HG02763 (cell line): Measurements from ENCODE around the gene GTF2F2.
"Not testable (repeated sequence)": the region's sequence is repeated elsewhere in the genome, so short reads cannot be mapped to it uniquely, and the experiment has no call there.

ENCODE experiments used
- ATAC-seq: cut with Tn5 transposase; IDR thresholded peaks from one replicate; pipeline ENCODE4 v1.9.1; 2021; ENCODE audit warnings: mild to moderate bottlenecking, moderate library complexity; ENCODE audit not compliant: unreplicated experiment

The GTF2F2 gene

DNA sequence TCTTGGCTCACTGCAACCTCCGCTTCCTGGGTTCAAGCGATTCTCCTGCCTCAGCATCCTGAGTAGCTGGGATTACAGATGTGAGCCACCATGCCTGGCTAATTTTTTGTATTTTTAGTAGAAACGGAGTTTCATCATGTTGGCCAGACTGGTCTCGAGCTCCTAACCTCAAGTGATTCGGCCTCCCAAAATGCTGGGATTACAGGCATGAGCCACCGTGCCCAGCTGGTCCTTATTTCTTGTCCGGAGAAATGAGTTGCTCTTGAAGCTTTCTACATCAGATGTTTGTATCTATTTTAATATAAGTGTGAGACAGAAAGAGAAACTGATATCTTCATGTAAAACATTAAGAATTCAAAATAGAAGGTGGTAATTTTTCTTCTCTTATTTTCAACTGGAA lies 124.4 kb downstream of the GTF2F2 start:
- ATAC-seq, result not testable (repeated sequence)

DNA sequence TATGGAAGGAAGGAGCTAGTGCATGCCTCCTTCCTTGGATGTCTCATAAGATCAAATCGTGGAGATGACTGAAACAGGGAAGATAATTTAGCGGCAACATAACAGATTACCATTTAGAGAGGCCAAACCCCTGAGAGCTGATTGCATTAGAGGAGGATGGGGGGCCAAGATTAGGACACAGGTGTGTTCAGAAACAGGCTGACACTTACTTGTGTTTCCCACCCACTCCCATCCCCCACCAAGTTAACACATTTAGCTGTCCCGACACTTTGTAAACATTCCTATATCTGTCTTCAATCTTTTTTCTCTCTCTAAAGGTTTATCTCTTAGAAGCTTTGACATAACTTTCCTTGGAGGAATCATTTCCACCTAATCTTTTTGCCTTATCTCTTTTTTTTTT lies 129.4 kb downstream of the GTF2F2 start:
- no peak for ATAC-seq

DNA sequence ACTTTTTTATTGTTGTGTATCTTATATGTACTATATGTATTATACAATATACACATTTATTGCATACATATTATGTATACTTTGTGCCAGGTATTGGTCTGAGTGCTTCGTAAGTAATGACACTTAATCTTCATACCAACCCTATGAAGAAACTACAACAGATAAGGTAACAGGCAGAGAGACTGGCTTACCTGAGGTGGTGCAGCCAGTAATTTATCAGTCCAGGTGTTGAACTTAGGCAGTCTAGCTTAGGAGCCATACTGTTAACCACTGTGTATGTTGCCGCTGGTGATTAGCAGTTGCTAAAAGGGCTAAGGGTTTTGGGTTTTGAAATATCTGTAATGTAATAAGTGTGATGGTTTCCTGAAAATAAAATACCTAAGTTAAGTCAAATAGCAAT lies 134.1 kb downstream of the GTF2F2 start:
- ATAC-seq, result no peak

GRCh38 chr13:45255247-45255987 lies 135.1 kb downstream of the GTF2F2 start:
- ATAC-seq, result no peak

- ATAC-seq, result no peak
Observed at GRCh38 chr13:45256254-45256653, 135.9 kb downstream of the GTF2F2 start.

DNA sequence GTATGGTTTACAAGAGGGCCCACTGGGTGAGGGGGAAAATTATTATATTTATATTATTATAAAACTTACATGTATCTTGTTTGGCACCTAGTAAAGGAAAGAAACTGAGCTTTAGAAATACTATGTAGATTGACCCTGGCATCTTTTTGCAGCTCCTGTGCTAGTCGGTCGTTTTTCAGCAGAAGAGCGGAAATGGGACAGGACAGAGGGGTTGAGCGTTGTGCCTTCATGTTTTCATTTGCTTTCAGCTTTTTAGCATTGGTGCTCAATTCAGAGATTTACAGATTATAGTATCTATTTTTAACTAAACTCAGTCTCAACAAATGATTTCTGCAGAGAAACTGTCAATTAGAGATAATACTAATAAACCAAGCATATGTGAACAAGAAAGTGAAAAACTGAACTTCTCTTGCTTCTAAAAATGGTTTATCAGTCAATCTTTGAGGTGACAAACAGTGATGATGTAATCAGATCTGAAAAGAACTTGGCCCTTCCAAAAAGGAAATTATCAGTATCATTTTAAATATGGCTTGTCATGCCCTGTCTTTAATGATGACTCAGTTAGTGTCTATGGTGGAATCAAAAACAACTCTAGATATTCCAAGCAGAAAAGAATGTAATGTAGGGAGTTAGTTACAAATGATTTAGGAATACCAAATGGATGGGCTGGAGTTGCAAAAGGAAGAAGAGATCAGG lies 137.5 kb downstream of the GTF2F2 start:
- ATAC-seq, result no peak

DNA sequence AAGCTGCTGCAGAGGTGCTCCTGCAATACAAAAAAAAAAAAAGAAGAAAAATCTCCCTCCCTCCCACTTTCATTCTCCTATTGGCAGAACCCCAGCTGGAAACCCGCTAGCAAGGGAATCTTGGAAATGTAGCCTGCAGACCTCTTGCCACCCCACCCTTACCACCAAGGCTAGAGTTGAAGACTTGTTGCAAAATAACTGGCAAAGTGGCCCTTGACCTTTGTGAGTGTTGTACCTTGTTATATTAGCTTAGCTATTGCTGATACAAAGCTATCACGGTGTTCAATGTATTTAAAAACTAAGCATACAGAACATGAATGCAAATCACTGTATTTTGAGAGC lies 138.0 kb downstream of the GTF2F2 start:
- ATAC-seq, result no peak

DNA sequence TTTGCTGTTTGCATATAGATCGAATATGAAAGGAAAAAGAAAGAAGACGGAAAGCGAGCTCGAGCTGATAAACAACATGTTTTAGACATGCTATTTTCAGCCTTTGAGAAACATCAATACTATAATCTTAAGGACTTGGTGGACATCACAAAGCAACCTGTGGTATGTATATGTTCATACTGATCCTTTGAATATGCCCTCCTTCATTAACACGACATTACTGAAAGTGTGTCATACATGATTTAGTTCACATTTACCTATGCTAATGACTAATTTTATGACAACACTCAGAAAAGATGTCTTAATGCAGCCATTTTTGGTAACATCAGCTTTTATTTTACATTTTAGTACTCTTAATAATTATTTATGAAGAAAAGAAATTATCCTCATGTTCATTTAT lies 146.9 kb downstream of the GTF2F2 start:
- ATAC-seq, result no peak

DNA sequence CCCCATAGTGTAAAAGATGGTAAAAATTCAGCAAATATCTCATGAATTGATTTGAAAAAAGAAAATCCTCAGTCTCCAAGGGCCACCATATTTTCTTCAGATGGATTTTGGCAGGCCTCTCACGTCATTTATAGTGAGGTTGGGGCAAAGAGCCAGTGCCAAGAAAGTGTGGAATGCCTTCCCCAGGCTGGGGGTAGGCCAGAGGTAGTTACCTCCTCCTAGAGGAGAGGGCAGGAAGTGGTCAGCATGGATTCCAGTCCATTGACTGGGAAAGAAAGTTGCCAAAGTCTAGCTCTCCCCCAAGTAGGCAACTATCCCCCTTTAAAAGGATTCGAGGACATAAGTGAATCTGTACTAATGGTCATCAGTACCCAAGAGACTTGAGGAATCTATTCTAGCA lies 148.9 kb downstream of the GTF2F2 start:
- ATAC-seq, result no peak

DNA sequence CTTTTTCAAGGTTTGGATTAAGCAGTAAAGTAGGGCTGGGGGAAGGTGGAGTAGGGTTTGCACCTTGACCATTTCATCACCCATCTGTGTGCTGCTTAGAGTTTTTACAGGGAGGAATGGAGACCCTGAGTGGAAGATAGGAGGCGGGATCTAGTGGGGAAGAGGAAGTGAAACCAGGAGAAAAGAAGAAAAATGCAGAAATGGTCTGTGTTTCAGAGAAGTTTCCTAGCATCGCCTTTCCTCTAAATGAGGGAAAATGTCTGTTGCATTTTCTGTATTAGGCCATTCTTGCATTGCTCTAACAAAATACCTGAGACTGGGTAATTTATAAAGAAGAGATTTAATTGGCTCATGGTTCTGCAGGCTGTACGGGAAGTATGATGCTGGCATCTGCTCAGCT lies 156.6 kb downstream of the GTF2F2 start:
- ATAC-seq, result no peak

DNA sequence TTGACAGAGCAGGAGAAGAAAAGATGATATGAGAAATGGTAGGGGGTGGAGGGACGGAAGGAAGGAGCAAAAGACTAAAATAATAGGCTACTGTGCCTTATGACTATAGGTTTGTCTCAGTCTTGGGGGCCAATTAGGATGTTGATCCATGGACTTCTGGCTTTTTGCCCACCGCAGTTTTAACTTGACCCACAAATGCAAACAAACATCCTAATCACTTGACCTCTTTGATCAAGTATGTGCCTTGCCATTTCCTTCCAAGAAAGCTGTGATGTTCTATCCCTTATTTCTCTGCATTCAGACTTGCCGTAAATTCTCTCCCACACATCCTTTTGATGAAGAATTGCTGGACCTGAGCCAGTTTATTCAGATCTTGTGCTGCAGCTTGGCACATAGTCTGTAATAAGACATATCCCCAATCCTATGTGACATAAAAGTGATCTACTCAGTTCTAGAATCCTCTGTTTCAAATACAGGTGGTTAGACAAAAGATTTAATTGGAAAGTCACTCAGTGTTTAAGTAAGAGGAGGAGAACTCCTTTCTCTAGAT lies 157.9 kb downstream of the GTF2F2 start:
- no peak for ATAC-seq

DNA sequence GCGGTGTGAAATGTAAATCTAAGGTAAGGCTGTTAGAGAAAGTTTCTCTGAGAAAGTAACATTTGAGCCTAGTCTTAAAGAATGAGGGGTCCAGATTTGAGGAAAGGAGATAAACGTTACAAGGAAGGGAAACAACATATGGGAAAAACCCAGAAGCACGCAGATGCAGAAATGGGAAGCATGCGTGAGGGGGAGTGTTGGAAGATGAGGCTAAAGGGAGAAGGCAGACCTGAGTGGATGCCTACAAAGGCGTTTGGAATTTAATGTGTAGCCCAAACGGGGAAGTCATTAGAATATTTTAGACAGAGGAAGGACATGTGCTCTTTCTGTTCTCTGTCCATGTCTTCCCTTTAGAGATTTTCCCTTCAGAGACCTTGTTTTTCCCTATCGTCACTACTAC lies 159.7 kb downstream of the GTF2F2 start:
- ATAC-seq, result no peak

GRCh38 chr13:45280751-45281634 lies 160.7 kb downstream of the GTF2F2 start:
- ATAC-seq, result no peak

DNA sequence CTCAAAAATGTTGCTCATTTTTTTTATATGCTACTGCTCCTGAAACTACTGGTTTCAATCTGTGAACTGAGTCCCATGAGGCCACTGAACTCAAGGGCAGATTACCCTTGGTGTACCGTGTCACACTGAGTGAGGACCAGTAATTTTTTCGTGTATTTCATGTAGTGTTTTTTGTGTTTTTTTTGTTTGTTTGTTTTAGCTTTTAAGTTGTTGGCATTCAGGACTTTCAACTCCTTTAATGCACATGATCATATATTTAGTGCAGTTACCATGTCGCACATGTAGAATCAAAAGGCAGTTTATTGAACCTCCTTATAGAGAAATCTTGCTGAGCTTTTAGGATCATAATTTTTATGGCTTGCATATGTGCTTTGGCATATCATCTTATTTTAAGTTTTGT lies 162.7 kb downstream of the GTF2F2 start:
- no peak for ATAC-seq

- no peak for ATAC-seq
Observed at GRCh38 chr13:45289936-45290563, 169.7 kb downstream of the GTF2F2 start.

GRCh38 chr13:45292176-45292575 lies 171.9 kb downstream of the GTF2F2 start:
- no peak for ATAC-seq

GRCh38 chr13:45295536-45295935 lies 175.2 kb downstream of the GTF2F2 start:
- ATAC-seq, result no peak

GRCh38 chr13:45296259-45296658 lies 175.9 kb downstream of the GTF2F2 start:
- ATAC-seq, result no peak

DNA sequence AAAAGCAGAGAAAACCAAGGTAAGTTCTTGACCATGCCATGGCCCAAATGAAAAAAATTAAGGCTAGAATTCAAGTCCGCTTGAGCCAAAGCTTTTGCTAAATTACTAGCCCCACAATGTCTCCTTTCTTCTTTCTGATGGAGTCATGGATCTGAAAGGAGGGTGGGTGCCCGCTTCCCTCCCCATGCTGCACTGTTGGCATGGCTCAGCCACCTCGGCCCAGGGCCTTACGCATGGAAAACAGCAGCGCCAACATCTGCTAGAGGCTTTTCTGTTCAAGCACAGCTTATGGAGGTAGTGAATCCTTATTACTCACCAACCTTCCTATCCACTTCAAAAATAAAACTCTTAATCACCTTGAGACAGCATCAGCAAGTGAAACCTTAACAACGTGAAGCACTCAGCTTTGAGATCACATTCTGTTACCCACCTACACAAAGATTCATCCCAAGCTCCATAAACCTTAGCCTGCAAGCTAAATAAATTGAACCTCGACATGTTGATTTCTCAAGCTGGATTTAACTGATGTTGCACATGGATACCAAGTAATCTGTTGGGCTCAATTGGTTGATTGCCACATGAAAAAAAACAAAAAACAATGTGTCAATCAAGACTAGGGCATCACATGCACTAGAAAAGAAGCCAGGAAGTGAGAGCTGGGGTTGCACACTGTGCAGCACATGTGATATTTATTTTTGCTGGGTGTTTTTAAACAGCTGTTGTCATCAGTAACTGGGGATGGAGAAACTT lies 177.3 kb downstream of the GTF2F2 start:
- ATAC-seq, result no peak

DNA sequence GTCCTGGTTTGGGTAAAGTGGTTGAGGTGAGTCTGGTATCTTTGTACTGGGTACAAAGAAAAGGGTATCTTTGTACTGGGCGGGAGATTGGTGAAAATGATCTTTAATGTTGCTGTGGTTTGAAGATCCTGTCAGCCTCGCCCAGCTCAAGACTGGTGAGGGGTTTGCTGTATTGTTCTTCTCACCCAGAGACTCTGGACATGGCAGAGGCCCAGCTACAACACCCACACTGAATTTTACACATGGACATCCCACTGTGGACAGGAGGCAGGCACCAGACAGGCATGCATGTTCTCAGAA lies 177.8 kb downstream of the GTF2F2 start:
- ATAC-seq, result no peak
